ENCODE data around the gene STAC3.

Gene STAC3

GRCh38 chr12:57222286-57223190 lies 28.4 kb downstream of the STAC3 start:
- no peak for DNase-seq (ENCODE audit: low read depth)

GRCh38 chr12:57221169-57221917 lies 29.6 kb downstream of the STAC3 start:
- no peak for DNase-seq (ENCODE audit: low read depth)

- no peak for DNase-seq (ENCODE audit: low read depth)
Measured at GRCh38 chr12:57220770-57221168, 30.2 kb downstream of the STAC3 start.

GRCh38 chr12:57219993-57220754 lies 30.8 kb downstream of the STAC3 start:
- DNase-seq (ENCODE audit: low read depth), result no peak

- no peak for DNase-seq (ENCODE audit: low read depth)
Measured at GRCh38 chr12:57219205-57219992, 31.6 kb downstream of the STAC3 start.

- DNase-seq (ENCODE audit: low read depth), result no peak
Measured at GRCh38 chr12:57218030-57218853, 32.7 kb downstream of the STAC3 start.

GRCh38 chr12:57216921-57217879 lies 33.8 kb downstream of the STAC3 start:
- no peak for DNase-seq (ENCODE audit: low read depth)

GRCh38 chr12:57216014-57216911 lies 34.7 kb downstream of the STAC3 start, which contains the start of gene NXPH4:
NXPH4 (plus strand) TSS chr12:57216794; CDS start chr12:57216970, 176 bp downstream.
- no peak for DNase-seq (ENCODE audit: low read depth)

GRCh38 chr12:57215668-57216013 lies 35.3 kb downstream of the STAC3 start:
- DNase-seq (ENCODE audit: low read depth), result no peak

GRCh38 chr12:57215065-57215464 lies 35.9 kb downstream of the STAC3 start:
- no peak for DNase-seq (ENCODE audit: low read depth)

GRCh38 chr12:57214398-57214781 lies 36.6 kb downstream of the STAC3 start:
- no peak for DNase-seq (ENCODE audit: low read depth)

- DNase-seq (ENCODE audit: low read depth), result no peak
Measured at GRCh38 chr12:57213763-57214397, 37.1 kb downstream of the STAC3 start.

- DNase-seq (ENCODE audit: low read depth), result peak; percentile 50
Measured at GRCh38 chr12:57213058-57213715, 37.8 kb downstream of the STAC3 start.

- DNase-seq (ENCODE audit: low read depth), result no peak
Measured at GRCh38 chr12:57212701-57213057, 38.3 kb downstream of the STAC3 start.

GRCh38 chr12:57211791-57212700 lies 38.9 kb downstream of the STAC3 start:
- DNase-seq (ENCODE audit: low read depth), result no peak

GRCh38 chr12:57210926-57211692 lies 39.9 kb downstream of the STAC3 start:
- DNase-seq (ENCODE audit: low read depth), result no peak

Measured in non-pigmented ciliary epithelial cell (primary cell).